Neuronal stem cell (in vitro differentiated cells): ENCODE results near the gene PHACTR3.

ENCODE experiments used
- DNase-seq: peaks from one replicate; pipeline ENCODE4 v3.0.0-alpha.2; 2013; ENCODE audit warnings: low spot score
- H2AFZ ChIP-seq: one replicate; pipeline ENCODE4 v1.6.1; 2013; ENCODE audit warnings: mild to moderate bottlenecking, low read length, inconsistent platforms
- H2AK5ac ChIP-seq: 2 replicates; pipeline ENCODE4 v1.6.1; 2013; ENCODE audit warnings: low read depth, mild to moderate bottlenecking, inconsistent platforms, low read length, moderate library complexity, mixed read lengths
- H2BK120ac ChIP-seq: 2 replicates; pipeline ENCODE4 v1.6.1; 2013; ENCODE audit warnings: low read depth, mild to moderate bottlenecking, inconsistent platforms, low read length, moderate library complexity, mixed read lengths
- H2BK12ac ChIP-seq: one replicate; pipeline ENCODE4 v1.6.1; 2013; ENCODE audit warnings: low read length, inconsistent platforms
- H2BK15ac ChIP-seq: 2 replicates; pipeline ENCODE4 v1.6.1; 2013; ENCODE audit warnings: mild to moderate bottlenecking, low read length, inconsistent platforms, mixed read lengths
- H2BK5ac ChIP-seq: one replicate; pipeline ENCODE4 v1.6.1; 2013; ENCODE audit warnings: inconsistent platforms, mild to moderate bottlenecking, low read length, moderate library complexity
- H3K14ac ChIP-seq: one replicate; pipeline ENCODE4 v1.6.1; 2013; ENCODE audit warnings: low read length, inconsistent platforms
- H3K18ac ChIP-seq: 2 replicates; pipeline ENCODE4 v1.6.1; 2013; ENCODE audit warnings: low read length, inconsistent platforms
- H3K23ac ChIP-seq: 2 replicates; pipeline ENCODE4 v1.6.1; 2013; ENCODE audit warnings: low read depth, mild to moderate bottlenecking, mixed read lengths, low read length, inconsistent platforms; ENCODE audit not compliant: poor library complexity
- H3K27ac ChIP-seq: replicated peaks from 3 replicates; pipeline ENCODE4 v1.5.1; 2013; ENCODE audit warnings: low read length, inconsistent platforms
- H3K27me3 ChIP-seq, 3 experiments: 2 replicates each; pipeline ENCODE4 v1.6.1; 2013; ENCODE audit warnings: low read length in 3 of 3, mild to moderate bottlenecking in 2 of 3, inconsistent platforms in 1 of 3, low read depth in 1 of 3, mixed read lengths in 1 of 3, moderate library complexity in 1 of 3; ENCODE audit not compliant: control insufficient read depth in 3 of 3, insufficient read depth in 3 of 3
- H3K36me3 ChIP-seq, 2 donors: replicated peaks in 1 of 2; 2 replicates each; pipeline ENCODE4 v1.6.1; 2013; ENCODE audit warnings: low read length in 2 of 2; ENCODE audit not compliant: control insufficient read depth in 2 of 2, insufficient read depth in 2 of 2
- H3K4ac ChIP-seq: 2 replicates; pipeline ENCODE4 v1.6.1; 2013; ENCODE audit warnings: inconsistent platforms, mild to moderate bottlenecking, low read length, moderate library complexity
- H3K4me1 ChIP-seq, 2 donors: 1 replicate in 1 of 2; 2 replicates in 1 of 2; pipeline ENCODE4 v1.6.1; 2013; ENCODE audit warnings: low read length in 2 of 2, low read depth in 1 of 2; ENCODE audit not compliant: control insufficient read depth in 2 of 2, insufficient read depth in 1 of 2
- H3K4me2 ChIP-seq: one replicate; pipeline ENCODE4 v1.6.1; 2013; ENCODE audit warnings: mild to moderate bottlenecking, low read length, inconsistent platforms; ENCODE audit not compliant: insufficient read depth, poor library complexity, severe bottlenecking
- H3K4me3 ChIP-seq, 2 donors: 2 replicates each; pipeline ENCODE4 v1.5.1; 2013; ENCODE audit warnings: low read length in 2 of 2, mild to moderate bottlenecking in 2 of 2, inconsistent platforms in 1 of 2, moderate library complexity in 1 of 2
- H3K79me1 ChIP-seq: one replicate; pipeline ENCODE4 v1.6.1; 2013; ENCODE audit warnings: low read depth, mild to moderate bottlenecking, inconsistent platforms, low read length, moderate library complexity
- H3K9ac ChIP-seq: one replicate; pipeline ENCODE4 v1.6.1; 2013; ENCODE audit warnings: mild to moderate bottlenecking, low read depth, low read length, inconsistent platforms; ENCODE audit not compliant: poor library complexity
- H3K9me3 ChIP-seq, 2 donors: replicated peaks in 1 of 2; 2 replicates each; pipeline versions ENCODE3 to v1.6.1; 2013; ENCODE audit warnings: low read length in 2 of 2, mild to moderate bottlenecking in 2 of 2, inconsistent platforms in 1 of 2, low read depth in 1 of 2, mixed read lengths in 1 of 2, moderate library complexity in 1 of 2; ENCODE audit not compliant: control insufficient read depth in 2 of 2, insufficient read depth in 1 of 2
- H4K8ac ChIP-seq: one replicate; pipeline ENCODE4 v1.6.1; 2013; ENCODE audit warnings: low read depth, mild to moderate bottlenecking, inconsistent platforms, low read length, moderate library complexity
- H4K91ac ChIP-seq: one replicate; pipeline ENCODE4 v1.6.1; 2013; ENCODE audit warnings: low read length, low read depth, mild to moderate bottlenecking, inconsistent platforms; ENCODE audit not compliant: poor library complexity
- WGBS, 2 donors: extraction: QIAGEN DNeasy Blood & Tissue Kit; methylation state at CpG; one replicate each; pipeline ENCODE4 v1.1.7; 2013; ENCODE audit warnings: missing lambda C conversion rate in 2 of 2, mixed read lengths in 1 of 2; ENCODE audit not compliant: insufficient read length in 2 of 2, insufficient replicate concordance in 1 of 2; ENCODE audit errors: extremely low coverage in 2 of 2; 5-methylcytosine and 5-hydroxymethylcytosine counted together

The PHACTR3 gene

DNA sequence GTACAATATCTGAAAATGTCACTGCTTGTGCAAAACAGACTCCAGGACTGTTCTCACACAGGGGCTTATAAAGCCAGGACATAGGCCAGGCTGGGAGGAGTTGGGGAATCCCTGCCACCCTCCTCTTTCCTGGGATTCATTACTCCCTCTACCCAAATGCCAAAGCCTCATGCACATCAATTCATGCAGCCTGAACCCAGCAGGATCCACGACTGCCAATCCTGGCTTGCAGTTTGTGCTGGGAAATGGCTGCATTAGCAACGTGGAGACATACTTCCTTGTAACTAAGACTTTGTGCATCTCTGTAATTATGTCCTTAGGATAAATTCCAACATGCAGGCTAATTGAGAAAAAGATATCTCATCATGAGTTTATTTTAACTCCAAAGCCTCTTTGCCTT, 185.3 kb downstream of the PHACTR3 start:
- H3K4me2 ChIP-seq: no peak overlapping the region
- no peaks in the 10 kb centered on the region for H3K4me1 ChIP-seq
- H3K36me3 ChIP-seq: no peaks in the 10 kb centered on the region
- no peak overlapping the region for H2BK5ac ChIP-seq
- WGBS, 2 donors: no CpG with 5 or more reads among the region's 2 CpGs
- H3K9me3 ChIP-seq: peaks cover 0 to 1% of the 10 kb centered on the region in 2 donors
- H3K23ac ChIP-seq: no peak overlapping the region
- no peak for DNase-seq
- no peak overlapping the region for H4K91ac ChIP-seq
- no peaks in the 10 kb centered on the region for H3K79me1 ChIP-seq
- H3K4me3 ChIP-seq: no peak overlapping the region
- H3K4ac ChIP-seq: no peak overlapping the region
- no peak overlapping the region for H4K8ac ChIP-seq
- no peak overlapping the region for H3K9ac ChIP-seq
- H3K27me3 ChIP-seq: peaks cover 0 to 23% (median 0%) of the 10 kb centered on the region in 3 experiments
- no peak overlapping the region for H2AFZ ChIP-seq
- no peak overlapping the region for H3K27ac ChIP-seq
- H2BK15ac ChIP-seq: no peak overlapping the region
- no peak overlapping the region for H3K18ac ChIP-seq
- no peak overlapping the region for H2AK5ac ChIP-seq
- H2BK120ac ChIP-seq: no peak overlapping the region
- H2BK12ac ChIP-seq: no peak overlapping the region
- no peak overlapping the region for H3K14ac ChIP-seq

DNA sequence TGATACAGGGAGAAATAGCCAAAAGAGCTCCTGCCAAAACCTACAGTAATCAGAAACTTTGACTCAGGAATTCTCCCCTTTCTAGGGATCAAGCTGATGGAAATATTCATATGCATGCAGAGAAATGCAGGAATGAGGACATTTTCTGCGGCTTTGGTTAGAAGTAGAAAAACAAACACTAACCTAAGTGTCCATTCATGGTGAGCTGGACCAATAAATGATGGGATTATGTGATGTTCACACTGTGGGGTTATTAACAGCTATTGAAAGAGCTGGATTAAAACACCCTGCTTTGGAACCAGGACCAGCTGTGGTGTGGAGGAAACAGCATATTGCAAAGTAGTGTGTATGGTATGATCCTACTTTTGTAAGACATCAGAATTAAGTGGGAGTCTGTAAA, 186.0 kb downstream of the PHACTR3 start:
- no peak overlapping the region for H3K4ac ChIP-seq
- no peak for DNase-seq
- H2BK15ac ChIP-seq: no peak overlapping the region
- H3K9ac ChIP-seq: no peak overlapping the region
- no peak overlapping the region for H4K8ac ChIP-seq
- H3K23ac ChIP-seq: no peak overlapping the region
- no peaks in the 10 kb centered on the region for H3K36me3 ChIP-seq
- no peak overlapping the region for H2AFZ ChIP-seq
- H3K27me3 ChIP-seq: peaks cover 0 to 22% (median 0%) of the 10 kb centered on the region in 3 experiments
- H4K91ac ChIP-seq: no peak overlapping the region
- H3K4me2 ChIP-seq: no peak overlapping the region
- H3K4me1 ChIP-seq: no peaks in the 10 kb centered on the region
- no peak overlapping the region for H3K4me3 ChIP-seq
- peaks cover 0 to 1% of the 10 kb centered on the region in 2 donors for H3K9me3 ChIP-seq
- H3K14ac ChIP-seq: no peak overlapping the region
- no peak overlapping the region for H3K18ac ChIP-seq
- H2BK5ac ChIP-seq: no peak overlapping the region
- H2BK120ac ChIP-seq: no peak overlapping the region
- H3K79me1 ChIP-seq: no peaks in the 10 kb centered on the region
- H2BK12ac ChIP-seq: no peak overlapping the region
- no peak overlapping the region for H3K27ac ChIP-seq
- WGBS, 2 donors: no CpG with 5 or more reads among the region's 1 CpG
- no peak overlapping the region for H2AK5ac ChIP-seq

DNA sequence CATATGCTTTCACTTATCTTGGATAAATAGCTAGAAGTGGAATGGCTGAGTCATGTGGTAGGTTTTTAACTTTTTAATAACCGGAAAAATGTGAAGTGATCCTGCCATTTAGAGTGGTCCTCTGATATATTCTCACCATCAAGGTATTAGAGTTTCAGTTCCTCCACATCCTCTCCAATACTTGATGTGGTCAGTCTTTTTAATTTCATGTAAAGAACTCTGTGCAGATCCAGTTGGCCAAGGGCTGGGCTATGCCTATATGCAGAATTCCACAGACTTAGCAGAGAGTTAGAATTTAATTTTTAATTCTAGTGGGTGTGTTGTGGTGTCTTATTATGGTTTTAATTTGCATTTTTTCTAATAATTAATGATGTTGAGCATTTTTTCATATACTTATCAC, 188.0 kb downstream of the PHACTR3 start:
- WGBS, 2 donors: no CpG with 5 or more reads among the region's 1 CpG
- Histone ChIP-seq H3K27me3 (peaks cover 0 to 5% (median 0%) of the 10 kb centered on the region in 3 experiments), H2AK5ac (no peak overlapping the region)

DNA sequence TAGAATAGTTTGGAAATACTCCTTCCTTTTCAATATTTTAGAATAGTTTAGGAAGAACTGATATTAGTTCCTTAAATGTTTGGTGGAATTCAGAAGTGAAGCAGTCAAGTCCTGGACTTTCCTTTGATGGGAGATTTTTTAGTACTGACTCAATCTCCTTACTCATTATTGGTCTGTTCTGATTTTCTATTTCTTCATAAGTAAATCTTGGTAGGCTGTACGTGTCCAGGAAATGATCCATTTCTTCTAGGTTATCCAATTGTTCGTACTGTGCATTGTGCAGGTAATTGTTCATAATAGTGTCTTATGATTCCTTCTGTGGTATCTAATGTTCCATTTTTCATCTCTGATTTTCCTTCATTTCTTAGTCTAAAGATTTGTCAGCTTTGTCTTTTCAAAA, 190.2 kb downstream of the PHACTR3 start:
- H2BK5ac ChIP-seq: no peak overlapping the region
- no peaks in the 10 kb centered on the region for H3K36me3 ChIP-seq
- peaks cover 0 to 2% (median 0%) of the 10 kb centered on the region in 3 experiments for H3K27me3 ChIP-seq
- H3K4me2 ChIP-seq: no peak overlapping the region
- no peak overlapping the region for H4K91ac ChIP-seq
- H2AFZ ChIP-seq: no peak overlapping the region
- no peak overlapping the region for H3K4ac ChIP-seq
- no peak overlapping the region for H2BK12ac ChIP-seq
- WGBS, 2 donors: no CpG with 5 or more reads among the region's 2 CpGs
- no peak overlapping the region for H3K27ac ChIP-seq
- H2BK15ac ChIP-seq: no peak overlapping the region
- DNase-seq: no peak
- no peak overlapping the region for H4K8ac ChIP-seq
- H2AK5ac ChIP-seq: no peak overlapping the region
- H2BK120ac ChIP-seq: no peak overlapping the region
- H3K23ac ChIP-seq: no peak overlapping the region
- H3K9me3 ChIP-seq: peaks cover 0 to 3% of the 10 kb centered on the region in 2 donors
- no peak overlapping the region for H3K9ac ChIP-seq
- H3K14ac ChIP-seq: no peak overlapping the region
- no peaks in the 10 kb centered on the region for H3K4me1 ChIP-seq
- H3K18ac ChIP-seq: no peak overlapping the region
- no peaks in the 10 kb centered on the region for H3K79me1 ChIP-seq
- H3K4me3 ChIP-seq: no peak overlapping the region

More for the DNA sequence above, 188.0 kb downstream of the PHACTR3 start:
- Histone ChIP-seq H2BK12ac (no peak overlapping the region), H3K4me1 (no peaks in the 10 kb centered on the region), H3K14ac (no peak overlapping the region), H2AFZ (no peak overlapping the region), H3K23ac (no peak overlapping the region), H3K4me3 (no peak overlapping the region), H4K91ac (no peak overlapping the region), H3K18ac (no peak overlapping the region), H2BK15ac (no peak overlapping the region), H3K9me3 (peaks cover 0 to 1% of the 10 kb centered on the region in 2 donors), H2BK120ac (no peak overlapping the region), H3K4me2 (no peak overlapping the region), H3K4ac (no peak overlapping the region), H2BK5ac (no peak overlapping the region), H3K36me3 (no peaks in the 10 kb centered on the region), H4K8ac (no peak overlapping the region), H3K79me1 (no peaks in the 10 kb centered on the region), H3K9ac (no peak overlapping the region), H3K27ac (no peak overlapping the region)
- DNase-seq: no peak
